HepG2 (cell line): ENCODE results near the gene IL31. TPM values are rescaled to one million over a fixed set of nuclear protein-coding genes. Genes with fewer than 3 reads are reported as not detected.

Source experiments
- ATAC-seq: fragments of 200-7000 bp; cut with Tn5 transposase; 3 replicates; pipeline ENCODE4 v1.9.1; 2020; ENCODE audit warnings: mild to moderate bottlenecking, moderate library complexity
- BruUV-seq: library from RNA; stranded (reverse); fragments of 400-500 nt; replicated peaks from 2 replicates; lab custom pipeline; 2021; lab: Mats Ljungman, UMichigan
- CTCF ChIA-PET: fragments of 300-600 bp; formaldehyde crosslinking; extraction: SDS; loops from one replicate; lab custom pipeline; 2021; ENCODE audit warnings: low total read pairs, inconsistent platforms, low intra/inter-chr PET ratio; lab: Yijun Ruan, JAX
- POLR2A ChIA-PET: fragments of 350-600 bp; sonication (Branson Sonifier 250); formaldehyde crosslinking; loops from one replicate; lab custom pipeline; 2020; ENCODE audit warnings: antibody characterized with exemption, inconsistent platforms; lab: Yijun Ruan, JAX
- DNase-seq: peaks from one replicate; pipeline ENCODE4 v3.0.0-alpha.2; 2015; ENCODE audit warnings: low spot score
- FAIRE-seq: peaks from 3 replicates; lab custom pipeline; 2011; peaks lifted over from hg19 to GRCh38; lab: Jason Lieb, UNC
- H2AFZ ChIP-seq: one replicate; pipeline ENCODE4 v1.6.1; 2011; ENCODE audit warnings: low read length, inconsistent platforms
- H3K27ac ChIP-seq: fragments of 300-600 bp; 3 replicates; pipeline ENCODE4 v1.8.0; 2011; ENCODE audit warnings: mixed run types, mild to moderate bottlenecking, mixed read lengths, low read length, inconsistent platforms; ENCODE audit not compliant: insufficient read depth; ENCODE audit errors: extremely low read length
- H3K27me3 ChIP-seq, 2 experiments: fragments of 200-600 bp in 1 of 2; 2 replicates in 1 of 2; 3 replicates in 1 of 2; pipeline versions ENCODE4 v1.6.0 to v1.8.0; 2011; ENCODE audit warnings: low read length in 2 of 2, mild to moderate bottlenecking in 2 of 2, moderate library complexity in 2 of 2, inconsistent platforms in 1 of 2; ENCODE audit not compliant: insufficient read depth in 2 of 2, control insufficient read depth in 1 of 2
- H3K36me3 ChIP-seq, 2 experiments: fragments of 200-600 bp in 1 of 2; replicated peaks in 1 of 2; 2 replicates in 1 of 2; 3 replicates in 1 of 2; pipeline versions ENCODE4 v1.5.1 to v1.8.0; 2011; ENCODE audit warnings: low read length in 2 of 2, inconsistent platforms in 1 of 2; ENCODE audit not compliant: insufficient read depth in 2 of 2, control insufficient read depth in 1 of 2
- H3K4me1 ChIP-seq: 2 replicates; pipeline ENCODE4 v1.5.1; 2012; ENCODE audit warnings: low read length, inconsistent platforms; ENCODE audit not compliant: insufficient read depth
- H3K4me2 ChIP-seq: 2 replicates; pipeline ENCODE4 v1.6.0; 2011; ENCODE audit warnings: low read depth, low read length, inconsistent platforms
- H3K4me3 ChIP-seq, 3 experiments: fragments of 200-600 bp in 1 of 3; sonication (generic), shearing (Covaris generic) in 1 of 3; replicated peaks in 1 of 3; 2 replicates each; pipeline ENCODE4 v1.5.1; 2011 to 2016; ENCODE audit warnings: low read length in 3 of 3, inconsistent platforms in 2 of 3, low read depth in 2 of 3, mild to moderate bottlenecking in 2 of 3, control low read depth in 1 of 3, mixed read lengths in 1 of 3; ENCODE audit not compliant: insufficient read depth in 1 of 3
- H3K79me2 ChIP-seq: one replicate; pipeline ENCODE4 v1.6.1; 2011; ENCODE audit warnings: low read length, inconsistent platforms; ENCODE audit not compliant: insufficient read depth
- H3K9ac ChIP-seq: 2 replicates; pipeline ENCODE4 v1.6.0; 2011; ENCODE audit warnings: mild to moderate bottlenecking, low read depth, low read length, inconsistent platforms; ENCODE audit not compliant: insufficient read depth
- H3K9me3 ChIP-seq: 2 replicates; pipeline ENCODE4 v1.5.1; 2012; ENCODE audit warnings: mild to moderate bottlenecking, low read length
- H4K20me1 ChIP-seq: 2 replicates; pipeline ENCODE4 v1.6.0; 2011; ENCODE audit warnings: inconsistent platforms, mild to moderate bottlenecking, low read length, moderate library complexity; ENCODE audit not compliant: insufficient read depth
- ETS1 ChIP-seq: sonication (generic); formaldehyde crosslinking; IDR thresholded peaks from 2 replicates; pipeline ENCODE4 v1.4.0; 2020; ENCODE audit warnings: missing genetic modification reagents
- HNRNPL ChIP-seq: fragments of 200-400 bp; formaldehyde crosslinking; IDR thresholded peaks from 2 replicates; pipeline ENCODE4 v1.6.1; 2017; ENCODE audit warnings: mild to moderate bottlenecking, low read depth, low read length
- MXD1 ChIP-seq: sonication (generic); formaldehyde crosslinking; IDR thresholded peaks from 2 replicates; pipeline ENCODE4 v1.4.0; 2020; ENCODE audit warnings: mild to moderate bottlenecking, missing genetic modification reagents
- NR2F2 ChIP-seq: IDR thresholded peaks from 2 replicates; pipeline ENCODE4 v1.6.1; 2012; ENCODE audit warnings: low read depth, inconsistent platforms, borderline replicate concordance
- XBP1 ChIP-seq: sonication (generic); formaldehyde crosslinking; IDR thresholded peaks from 2 replicates; pipeline ENCODE4 v1.5.0; 2020; ENCODE audit warnings: missing genetic modification reagents
- ZNF225 ChIP-seq: sonication (generic); formaldehyde crosslinking; IDR thresholded peaks from 2 replicates; pipeline ENCODE4 v1.4.0; 2020; ENCODE audit warnings: mild to moderate bottlenecking, missing genetic modification reagents
- ZNF484 ChIP-seq: sonication (generic); formaldehyde crosslinking; IDR thresholded peaks from 2 replicates; pipeline ENCODE4 v1.5.1; 2020; ENCODE audit warnings: mild to moderate bottlenecking, low read depth, missing genetic modification reagents, borderline replicate concordance
- ZNF572 ChIP-seq: sonication (generic); formaldehyde crosslinking; IDR thresholded peaks from 2 replicates; pipeline ENCODE4 v1.5.1; 2020; ENCODE audit warnings: mild to moderate bottlenecking, missing genetic modification reagents
- ZNF784 ChIP-seq: sonication (generic); formaldehyde crosslinking; IDR thresholded peaks from 2 replicates; pipeline ENCODE4 v1.5.1; 2020; ENCODE audit warnings: missing genetic modification reagents, mild to moderate bottlenecking, borderline replicate concordance
- ZNF891 ChIP-seq: sonication (generic); formaldehyde crosslinking; IDR thresholded peaks from 2 replicates; pipeline ENCODE4 v1.5.0; 2020; ENCODE audit warnings: mild to moderate bottlenecking, missing genetic modification reagents
- ZSCAN9 ChIP-seq: IDR thresholded peaks from 2 replicates; pipeline ENCODE4 v1.6.1; 2016; ENCODE audit warnings: borderline replicate concordance
- ZXDC ChIP-seq: sonication (generic); formaldehyde crosslinking; IDR thresholded peaks from 2 replicates; pipeline ENCODE4 v1.5.0; 2020; ENCODE audit warnings: mild to moderate bottlenecking, missing genetic modification reagents
- WGBS: methylation state at CpG from one replicate; pipeline ENCODE4 v1.1.6; 2017; ENCODE audit warnings: low lambda C conversion rate; 5-methylcytosine and 5-hydroxymethylcytosine counted together
- in situ Hi-C: cut with HindIII; loops from 2 replicates; pipeline ENCODE4 v1.10.0; 2017; ENCODE audit warnings: low pct_unique_long_range_greater_than_20kb; ENCODE audit not compliant: extremely low pct_ligation_motif_present
- intact Hi-C: fragments of 100-400 bp; cut with micrococcal nuclease; formaldehyde crosslinking; loops from one replicate; pipeline ENCODE4 v1.10.0; 2022; ENCODE audit not compliant: unreplicated experiment
- polyA plus RNA-seq, 8 experiments: library from polyadenylated mRNA; depleted of rRNA in 3 of 8; stranded (reverse) in 7 of 8; unstranded in 1 of 8; fragments of >200 nt; fragmentation: Illumina TruSeq in 4 of 8; extraction: Trizol in 4 of 8; gene quantifications; 2 replicates each; pipeline versions ENCODE4 v1.2.1 to v1.2.3, GENCODE V29; 2011 to 2016; ENCODE audit warnings: low read depth in 4 of 8, missing spikeins in 1 of 8, mixed read lengths in 1 of 8; ENCODE audit not compliant: insufficient read depth in 1 of 8
- total RNA-seq, 5 experiments: library from RNA; depleted of rRNA; stranded (reverse); fragments of >200 nt; fragmentation: Illumina TruSeq; extraction: Trizol; gene quantifications; 2 replicates each; pipeline ENCODE4 v1.2.3, GENCODE V29; 2016; ENCODE audit warnings: low read depth in 1 of 5

IL31 gene
- total and polyA plus RNA-seq, 2 of the 13 experiments (the other 11 are each of a cell fraction or from before 2014, with no cell fraction given): not detected

- FAIRE-seq: no peak
- DNase-seq: no peak
- no peak for TF ChIP-seq MXD1 (CRISPR knock-in tag)
- TF ChIP-seq ZNF784: no peak
- TF ChIP-seq ZNF225 (CRISPR knock-in tag): no peak
- TF ChIP-seq ZNF484 (CRISPR knock-in tag): no peak
- TF ChIP-seq ZSCAN9 (CRISPR knock-in tag): no peak
- TF ChIP-seq ZXDC (CRISPR knock-in tag): no peak
- TF ChIP-seq HNRNPL: no peak
- no peak for TF ChIP-seq ETS1 (CRISPR knock-in tag)
- TF ChIP-seq NR2F2: no peak
- TF ChIP-seq ZNF891 (CRISPR knock-in tag): no peak
- no peak for TF ChIP-seq XBP1 (CRISPR knock-in tag)
- TF ChIP-seq ZNF572 (CRISPR knock-in tag): no peak
- TSS peak; percentile 46 for BruUV-seq
- no peaks in the 10 kb centered on the region for H3K4me1 ChIP-seq
- H3K79me2 ChIP-seq: no peaks in the 10 kb centered on the region
- no peaks in the 10 kb centered on the region for H3K9me3 ChIP-seq
- no peak overlapping the region for H3K4me3 ChIP-seq
- intact Hi-C loops: no loop called here
- H4K20me1 ChIP-seq: no peaks in the 10 kb centered on the region
- ChIA-PET CTCF (no interaction called here), POLR2A (no interaction called here)
- no peak overlapping the region for H3K4me2 ChIP-seq
- peaks cover 0 to 13% of the 10 kb centered on the region in 2 experiments; a peak in 1 of 5 replicates for H3K27me3 ChIP-seq
- in situ Hi-C loops: loop anchor here (5.0 kb wide), 1 partner anchor 52 kb away; no protein-coding TSS in a partner anchor
- no peak for ATAC-seq
- 100% methylated on average over 3 of the region's 12 CpGs for WGBS
- H2AFZ ChIP-seq: no peak overlapping the region
- no peak overlapping the region for H3K9ac ChIP-seq
- peaks cover 8 to 9% of the 10 kb centered on the region in 2 experiments; a peak in 2 of 5 replicates for H3K36me3 ChIP-seq
- H3K27ac ChIP-seq: no peak overlapping the region
Observed at GRCh38 chr12:122144885-122145284, 29.1 kb downstream of the IL31 start.
